Measurements from ENCODE around the gene PRKD1.

- TF ChIP-seq HDAC6 (IDR thresholded peaks at IDR 0.05; ENCODE audit: unreplicated experiment): no peak
- TF ChIP-seq RFX5 (IDR thresholded peaks at IDR 0.05; ENCODE audit: low read depth, low read length): no peak
- no peak for TF ChIP-seq ZNF384 (IDR thresholded peaks at IDR 0.05; ENCODE audit: borderline replicate concordance, low read depth, low read length)
- TF ChIP-seq FOS (IDR thresholded peaks at IDR 0.05; ENCODE audit: borderline replicate concordance, extremely low read depth, insufficient read length): no peak
- no peak for TF ChIP-seq CTCF (IDR thresholded peaks at IDR 0.05 in 2 of 3, conservative IDR thresholded peaks at IDR 0.05 in 1 of 3; ENCODE audit: control insufficient read depth in 2 of 3, extremely low read depth in 1 of 3, insufficient read depth in 1 of 3, low read depth in 3 of 3, low read length in 3 of 3)
- no peak for TF ChIP-seq USF2 (IDR thresholded peaks at IDR 0.05; ENCODE audit: borderline replicate concordance, low read depth, low read length)
- no peak for TF ChIP-seq PAX5 (IDR thresholded peaks at IDR 0.05; ENCODE audit: borderline replicate concordance, low read depth, low read length)
Measured at GRCh38 chr14:29893989-29894388, 33.7 kb downstream of the PRKD1 start.
